H7 (cell line): ENCODE measurements around the gene KCND1. TPM values are rescaled to one million over a fixed set of nuclear protein-coding genes. Genes with fewer than 3 reads are reported as not detected.
A peak's percentile ranks its signal among the peaks of the same experiment; 100 is the strongest.

Experiments
- DNase-seq: peaks from one replicate; pipeline ENCODE4 v3.0.0; 2012
- H3K27me3 ChIP-seq: 2 replicates; pipeline ENCODE4 v1.6.0; 2011; ENCODE audit warnings: mild to moderate bottlenecking, low read length; ENCODE audit not compliant: control insufficient read depth, insufficient read depth
- H3K36me3 ChIP-seq: replicated peaks from 2 replicates; pipeline ENCODE4 v1.5.1; 2011; ENCODE audit warnings: low read length; ENCODE audit not compliant: control insufficient read depth, insufficient read depth
- H3K4me3 ChIP-seq: 2 replicates; pipeline ENCODE4 v1.5.1; 2011; ENCODE audit warnings: low read depth, mild to moderate bottlenecking, control low read depth, low read length, moderate library complexity; ENCODE audit not compliant: insufficient read depth
- total RNA-seq: library from RNA; depleted of rRNA; stranded (reverse); fragments of >200 nt; shearing (Covaris generic); gene quantifications from 2 replicates; pipeline ENCODE4 v1.2.3, GENCODE V29; 2014; rRNA removed

Gene KCND1
- total RNA-seq = 0.76 and 1.00 TPM in 2 replicates

DNA sequence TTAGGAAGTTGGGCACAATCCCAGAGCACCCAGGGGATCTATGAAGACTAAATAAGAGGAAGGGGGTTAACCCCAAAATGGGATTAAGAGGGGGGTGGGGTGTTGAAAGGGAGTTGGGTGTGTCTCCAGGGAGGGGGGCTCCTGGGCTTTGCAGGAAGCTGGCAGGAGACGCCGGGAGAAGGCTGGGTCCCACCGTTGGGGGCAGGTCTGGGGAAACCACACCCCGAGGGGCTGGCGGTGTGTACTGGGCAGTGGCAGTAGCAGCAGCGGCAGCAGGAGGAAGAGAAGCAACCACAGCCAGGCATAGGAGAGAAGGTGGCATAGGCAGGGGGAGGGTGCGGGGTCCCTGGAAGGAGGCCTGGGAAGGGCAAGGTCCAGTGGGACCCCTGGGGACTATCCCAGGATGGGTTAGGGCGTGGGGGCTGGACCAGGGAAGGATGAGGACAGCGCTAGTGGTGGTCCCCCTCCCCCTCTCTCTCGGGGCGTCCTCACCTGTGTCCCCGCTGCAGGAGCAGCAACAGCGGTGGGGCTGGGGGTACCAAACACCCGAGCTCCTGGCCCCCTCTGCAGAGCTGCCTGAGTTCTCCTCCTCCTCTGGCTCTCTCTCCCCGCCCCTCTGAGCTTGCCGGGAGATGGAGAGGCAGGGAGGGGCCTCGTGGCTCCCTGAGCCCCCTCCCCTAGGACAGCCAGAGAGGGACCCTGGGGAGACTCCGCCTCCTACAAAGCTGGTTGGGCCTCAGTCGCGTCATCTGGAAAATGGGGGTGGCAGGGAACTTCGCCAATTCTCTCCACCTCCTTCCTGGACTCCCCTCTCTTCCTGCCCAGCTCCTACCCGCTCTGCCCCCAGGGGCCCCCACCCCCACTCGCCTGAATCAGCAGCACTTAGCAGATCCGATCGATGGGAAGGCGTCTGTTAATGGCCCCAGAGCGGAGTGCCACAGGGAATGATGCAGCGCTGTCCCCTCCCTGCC, at the start of gene KCND1:
TSS of gene KCND1 (minus strand) at position 596 of the 971 bp plus-strand sequence. CDS start 1,573 bp downstream, outside the sequence.
- Histone ChIP-seq H3K4me3 (peak within 1 kb of the TSS; percentile 58), H3K36me3 (peaks cover 13% of the 10 kb centered on the region), H3K27me3 (no peaks in the 10 kb centered on the region)
- peak; percentile 96 for DNase-seq

DNA sequence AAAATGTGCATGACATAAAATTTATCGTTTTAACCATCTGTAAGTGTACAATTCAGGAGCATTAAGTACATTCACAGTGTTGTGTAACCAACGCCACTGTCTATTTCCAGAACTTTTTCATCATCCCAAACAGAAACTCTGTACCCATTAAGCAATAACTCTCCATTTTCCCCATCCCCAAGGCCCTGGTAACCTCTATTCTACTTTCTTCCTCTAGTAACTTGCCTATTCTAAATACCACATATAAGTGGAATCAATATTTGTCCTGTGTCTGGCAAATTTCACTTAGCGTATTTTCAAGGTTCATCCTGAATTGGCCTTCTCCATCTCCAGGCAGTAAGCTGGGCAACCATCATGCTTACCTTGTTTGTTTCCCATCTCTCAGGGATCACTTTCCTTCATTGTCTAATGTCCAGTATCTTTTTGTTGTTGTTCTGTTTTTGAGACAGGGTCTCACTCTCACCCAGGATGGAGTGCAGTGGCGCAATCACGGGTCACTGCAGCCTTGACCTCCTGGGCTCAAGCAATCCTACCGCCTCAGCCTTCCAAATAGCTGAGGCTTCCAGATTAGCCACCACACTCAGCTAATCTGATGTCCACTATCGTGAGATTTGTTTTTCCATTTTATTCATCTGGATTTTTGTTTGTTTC, 48.1 kb upstream of the KCND1 start:
- no peak overlapping the region for H3K4me3 ChIP-seq
- no peak for DNase-seq
- H3K36me3 ChIP-seq = peaks cover 3% of the 10 kb centered on the region
- H3K27me3 ChIP-seq = no peaks in the 10 kb centered on the region

DNA sequence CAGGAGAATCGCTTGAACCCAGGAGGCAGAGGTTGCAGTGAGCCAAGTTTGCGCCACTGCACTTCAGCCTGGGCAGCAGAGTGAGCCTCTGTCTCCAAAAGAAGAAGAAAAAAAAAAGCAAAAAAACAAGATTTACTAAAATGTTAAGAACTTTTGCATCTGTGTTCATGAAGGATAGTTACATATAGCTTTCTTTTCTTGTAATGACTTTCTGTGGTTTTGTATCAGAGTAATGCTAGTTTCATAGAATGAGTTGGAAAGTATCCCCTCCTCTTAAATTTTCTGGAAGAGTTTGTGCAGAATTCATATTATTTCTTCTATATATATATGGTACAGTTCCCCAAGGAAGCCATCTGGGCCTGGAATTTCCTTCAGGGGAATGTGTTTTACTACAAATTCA, 47.4 kb upstream of the KCND1 start:
- no peak for DNase-seq
- H3K27me3 ChIP-seq = no peaks in the 10 kb centered on the region
- no peak overlapping the region for H3K4me3 ChIP-seq
- no peaks in the 10 kb centered on the region for H3K36me3 ChIP-seq

DNA sequence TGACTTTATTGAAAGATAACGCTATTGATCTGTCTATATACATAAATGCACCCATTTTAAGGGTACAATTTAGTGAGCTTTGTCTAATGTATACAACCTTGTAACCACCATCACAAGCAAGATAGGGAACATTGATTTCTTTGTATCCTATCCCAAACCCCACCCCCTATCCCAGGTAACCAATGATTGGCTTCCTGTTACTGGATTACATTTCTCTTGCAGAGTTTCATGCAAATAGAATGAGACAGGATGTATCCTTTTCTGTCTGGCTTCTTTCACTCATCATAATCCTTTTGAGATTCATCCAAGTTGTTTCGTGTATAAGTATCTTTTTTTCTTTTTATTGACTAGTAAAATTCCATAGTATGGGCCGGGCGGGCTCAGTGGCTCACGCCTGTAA, 32.1 kb upstream of the KCND1 start:
- Histone ChIP-seq H3K36me3 (peaks cover 5% of the 10 kb centered on the region), H3K27me3 (no peaks in the 10 kb centered on the region), H3K4me3 (no peak overlapping the region)
- DNase-seq = peak; percentile 65

DNA sequence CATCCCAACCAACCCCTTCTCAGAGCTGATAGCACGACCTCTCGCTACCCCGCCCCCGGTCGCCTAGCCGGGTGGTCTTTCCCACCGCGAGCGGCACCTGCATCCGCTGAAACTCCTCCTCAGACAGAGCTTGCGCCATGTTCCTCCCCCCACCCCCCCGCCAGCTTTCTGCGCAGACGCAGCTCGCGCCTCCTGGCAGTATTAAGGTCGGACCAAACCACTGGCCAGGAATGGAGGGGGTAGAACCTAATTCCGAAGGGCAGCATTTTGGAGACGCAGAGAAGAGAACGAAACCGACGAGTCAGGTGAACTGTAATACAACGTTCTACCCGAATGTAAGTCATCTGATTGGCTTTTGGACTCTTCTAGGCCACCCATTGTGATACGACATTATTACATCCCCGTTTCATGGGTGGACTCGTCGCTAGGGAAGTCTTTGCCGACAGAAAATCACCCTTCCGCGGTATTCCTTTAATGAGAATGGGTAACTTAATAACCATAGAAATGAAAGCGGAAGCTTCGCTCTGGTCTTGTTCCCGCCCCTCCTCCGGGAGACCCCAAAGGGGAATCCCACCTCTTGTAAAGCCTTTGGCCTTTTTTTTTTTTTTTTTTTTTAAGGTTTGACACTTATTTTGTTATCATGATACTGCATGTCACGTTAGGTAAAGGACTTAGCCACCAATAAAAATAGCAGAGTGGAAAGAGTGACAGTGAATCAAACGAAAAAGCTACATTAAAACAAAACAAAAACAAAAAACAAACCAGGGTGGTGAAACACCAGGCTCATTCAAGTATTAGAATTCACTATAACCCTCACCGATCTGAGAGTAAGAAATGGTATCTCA, 30.7 kb upstream of the KCND1 start, which contains the start of gene GRIPAP1:
TSS of gene GRIPAP1 (minus strand) at position 174 of the 845 bp plus-strand sequence. CDS start at position 139, 35 bp downstream.
- DNase-seq = peak; percentile 96
- Histone ChIP-seq H3K4me3 (peak within 1 kb of the TSS; percentile 76), H3K36me3 (peaks cover 12% of the 10 kb centered on the region), H3K27me3 (no peaks in the 10 kb centered on the region)

DNA sequence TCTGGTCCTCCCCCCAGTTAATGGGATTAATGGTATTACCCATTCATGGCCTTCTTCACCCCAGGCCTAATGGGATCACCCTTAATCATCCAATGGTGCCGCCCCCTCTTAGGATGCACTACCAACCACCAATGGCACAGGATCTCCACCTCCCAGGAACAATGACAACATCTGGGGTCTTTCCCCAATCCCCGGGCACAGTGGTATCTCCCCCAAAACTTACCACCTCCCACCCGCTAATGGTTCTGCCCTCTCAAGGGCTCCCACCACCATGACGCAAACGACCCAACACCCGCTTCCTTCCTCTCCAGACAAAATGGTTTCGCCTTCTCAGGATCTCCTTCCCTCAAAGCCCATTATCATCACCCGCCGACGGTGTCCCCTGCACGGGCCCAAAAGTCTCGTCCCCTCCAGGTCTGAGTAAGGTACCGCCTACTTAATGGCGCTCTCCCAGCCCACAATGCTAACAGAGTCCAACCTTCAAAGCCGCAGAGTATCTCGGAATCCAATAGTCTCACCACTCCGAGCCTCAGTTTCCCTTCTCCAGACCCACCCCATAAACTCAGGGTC, 30.0 kb upstream of the KCND1 start:
- peaks cover 17% of the 10 kb centered on the region for H3K36me3 ChIP-seq
- no peaks in the 10 kb centered on the region for H3K27me3 ChIP-seq
- peak overlapping the region; percentile 76 for H3K4me3 ChIP-seq
- DNase-seq = peak; percentile 88

DNA sequence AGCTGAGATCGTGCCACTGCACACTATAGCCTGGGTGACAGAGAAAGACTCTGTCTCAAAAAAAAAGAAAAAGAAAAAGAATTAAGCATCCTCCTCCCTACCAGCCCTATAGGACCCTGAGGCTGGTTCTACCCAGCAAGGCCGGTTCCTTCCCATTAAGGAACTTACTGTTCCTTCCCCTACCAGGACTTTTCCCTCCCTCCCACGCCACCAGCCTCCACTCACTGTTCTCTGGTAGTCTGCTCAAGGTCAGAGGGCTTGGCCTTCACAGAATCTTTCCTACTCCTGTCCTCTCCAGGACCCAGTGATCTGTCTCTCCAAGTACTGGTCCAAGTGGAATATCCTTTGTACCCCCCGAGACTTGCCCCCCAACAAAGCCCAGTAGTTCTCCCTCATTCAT, 29.0 kb upstream of the KCND1 start:
- Histone ChIP-seq H3K4me3 (no peak overlapping the region), H3K27me3 (no peaks in the 10 kb centered on the region), H3K36me3 (peaks cover 17% of the 10 kb centered on the region)
- DNase-seq = no peak

DNA sequence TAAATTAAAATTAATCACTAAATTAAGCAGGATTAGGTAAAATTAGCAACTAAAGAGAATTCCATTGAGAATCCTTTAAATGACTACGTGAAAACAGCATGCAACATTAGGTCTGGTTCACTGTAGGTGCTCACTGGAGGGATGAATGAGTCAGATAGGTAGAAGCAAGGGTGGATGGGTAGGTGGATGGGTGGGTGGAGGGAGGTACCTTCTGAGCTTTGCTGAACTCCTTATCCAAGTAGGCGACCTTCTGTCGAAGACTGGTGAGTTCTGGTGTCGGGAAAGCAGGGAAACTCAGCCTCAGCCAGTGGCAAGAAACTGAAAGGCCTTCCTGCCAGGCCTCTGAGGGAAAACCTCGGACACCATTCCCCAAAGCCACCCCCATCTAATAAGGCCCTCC, 27.4 kb upstream of the KCND1 start:
- Histone ChIP-seq H3K4me3 (no peak overlapping the region), H3K27me3 (no peaks in the 10 kb centered on the region), H3K36me3 (peaks cover 21% of the 10 kb centered on the region)
- DNase-seq = no peak

DNA sequence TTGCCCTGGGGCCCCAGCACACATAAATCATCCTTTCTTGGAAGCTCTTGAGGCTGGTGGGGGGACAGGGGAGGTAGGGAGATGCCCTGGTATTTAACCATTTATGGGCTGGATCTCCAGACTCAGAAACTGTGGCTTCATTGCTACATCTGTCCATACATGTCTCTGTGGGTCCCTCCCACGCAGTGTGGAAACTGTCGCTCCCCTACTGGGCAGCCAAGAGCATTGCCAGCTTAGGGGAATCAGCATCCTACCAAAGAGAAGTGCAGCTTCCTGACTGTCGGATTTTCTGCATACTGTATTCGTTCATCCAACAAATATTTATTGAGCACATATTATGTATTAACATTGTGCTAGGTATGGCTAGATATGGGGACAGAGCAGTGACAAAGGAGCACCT, 26.7 kb upstream of the KCND1 start:
- DNase-seq = no peak
- no peak overlapping the region for H3K4me3 ChIP-seq
- H3K36me3 ChIP-seq = peaks cover 21% of the 10 kb centered on the region

DNA sequence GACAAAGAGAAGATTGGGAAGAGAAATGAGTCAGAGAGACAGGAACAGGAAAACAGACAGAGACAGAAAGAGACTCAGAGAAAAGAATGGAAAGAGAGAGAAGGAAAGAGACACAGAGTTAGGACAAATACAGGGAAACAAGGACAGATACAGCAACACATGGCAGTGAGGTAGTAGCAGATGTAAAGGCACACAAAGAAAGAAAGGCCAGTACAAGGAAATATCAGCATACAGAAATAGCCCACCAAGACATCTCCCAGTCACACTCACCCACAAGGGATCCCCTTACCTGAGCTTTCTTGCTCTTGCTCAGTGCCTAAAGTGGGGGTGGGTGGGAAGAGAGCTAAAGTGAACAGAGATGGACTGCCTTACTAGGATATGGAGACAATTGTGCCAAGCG, 26.2 kb upstream of the KCND1 start:
- Histone ChIP-seq H3K36me3 (peaks cover 25% of the 10 kb centered on the region), H3K4me3 (no peak overlapping the region), H3K27me3 (no peaks in the 10 kb centered on the region)
- DNase-seq = no peak

More for the DNA sequence above, 26.7 kb upstream of the KCND1 start:
- H3K27me3 ChIP-seq = no peaks in the 10 kb centered on the region

DNA sequence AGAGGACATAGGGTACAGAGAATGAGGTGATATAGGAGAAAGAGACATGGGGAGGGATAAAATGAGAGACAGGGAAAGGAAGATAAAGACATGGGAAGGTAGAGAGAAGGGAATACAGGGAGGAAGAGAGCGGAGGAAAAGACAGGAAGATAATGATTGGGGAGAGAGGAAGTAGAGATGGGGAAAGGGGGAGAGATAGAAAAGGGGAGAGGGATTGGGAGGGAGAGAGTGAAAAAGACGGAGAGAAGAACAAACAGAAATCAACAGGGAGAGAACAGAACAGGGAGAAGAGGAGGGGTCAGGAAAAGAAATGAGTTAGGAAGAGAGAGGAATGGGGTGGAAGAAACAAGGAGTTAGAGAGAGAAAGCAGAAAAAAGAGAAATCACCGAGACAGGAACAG, 25.8 kb upstream of the KCND1 start:
- no peak for DNase-seq
- Histone ChIP-seq H3K36me3 (peaks cover 25% of the 10 kb centered on the region), H3K4me3 (no peak overlapping the region), H3K27me3 (no peaks in the 10 kb centered on the region)

DNA sequence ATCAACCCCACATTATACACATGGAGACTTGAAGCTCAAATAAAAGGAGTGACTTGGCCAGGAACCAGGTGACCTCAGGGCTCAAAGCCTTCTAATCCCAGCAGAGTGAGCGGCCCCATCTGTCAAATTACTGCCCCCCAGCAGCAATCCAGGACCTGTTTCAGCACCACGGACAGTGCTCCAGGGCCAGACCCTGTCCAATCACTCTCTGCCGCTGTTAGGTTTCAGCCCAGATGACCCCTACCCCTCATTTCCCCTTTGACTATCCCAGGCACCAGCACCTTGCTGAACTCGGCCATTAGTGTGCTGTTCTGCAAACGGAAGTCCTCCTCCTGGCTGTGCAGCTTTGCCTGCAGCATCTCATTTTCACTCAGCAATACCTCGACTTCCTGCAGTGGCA, 25.3 kb upstream of the KCND1 start:
- Histone ChIP-seq H3K4me3 (no peak overlapping the region), H3K27me3 (no peaks in the 10 kb centered on the region), H3K36me3 (peaks cover 25% of the 10 kb centered on the region)
- DNase-seq = peak; percentile 79

DNA sequence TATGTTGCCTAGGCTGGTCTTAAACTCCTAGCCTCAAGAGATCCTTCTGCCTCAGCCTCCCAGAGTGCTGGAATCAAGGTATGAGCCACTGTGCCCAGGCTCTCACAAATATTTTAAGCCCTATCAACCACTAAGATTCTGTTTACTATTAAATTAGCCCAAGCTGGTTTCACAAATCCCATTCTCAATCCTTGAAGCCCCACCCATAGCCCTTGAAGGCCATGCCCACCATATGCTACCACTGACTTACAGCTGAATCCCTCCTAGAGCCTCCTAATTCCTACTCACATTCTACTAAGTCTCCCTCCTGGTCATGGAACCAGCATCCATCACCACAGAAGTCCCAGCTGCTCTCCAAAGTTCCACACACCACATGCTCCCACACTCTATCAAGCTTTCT, 20.7 kb upstream of the KCND1 start:
- Histone ChIP-seq H3K4me3 (no peak overlapping the region), H3K27me3 (no peaks in the 10 kb centered on the region), H3K36me3 (peaks cover 30% of the 10 kb centered on the region)
- DNase-seq = no peak

DNA sequence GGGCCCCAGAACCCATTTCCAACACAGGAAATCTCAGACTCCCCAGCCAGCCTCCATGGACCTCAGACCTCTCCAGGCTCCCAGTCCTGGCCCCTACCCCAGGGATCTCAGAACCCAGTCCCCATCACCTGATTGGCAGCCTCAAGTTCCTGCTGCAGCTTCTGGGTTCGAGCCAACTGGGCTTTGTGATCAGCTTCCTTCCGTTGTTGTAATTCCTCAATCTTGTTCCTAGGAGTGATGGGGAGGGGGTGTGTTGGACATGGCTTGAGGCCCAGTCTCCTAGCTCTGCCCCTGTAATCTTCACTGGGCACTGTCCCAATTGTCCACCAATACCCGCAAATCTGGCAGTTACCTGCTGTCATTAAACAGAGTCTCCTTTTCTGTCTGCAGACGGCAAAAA, 17.8 kb upstream of the KCND1 start:
- Histone ChIP-seq H3K27me3 (no peaks in the 10 kb centered on the region), H3K4me3 (no peak overlapping the region), H3K36me3 (peaks cover 22% of the 10 kb centered on the region)
- DNase-seq = no peak
